Stimulated activated CD4-positive, alpha-beta T cell treated with anti-CD3 and anti-CD28 coated beads, Interleukin-15, amount 100 ng/mL, for 24 hours (primary cell): ENCODE results near the gene MRAS.
"Not testable (repeated sequence)": the region's sequence is repeated elsewhere in the genome, so short reads cannot be mapped to it uniquely, and the experiment has no call there.

ENCODE experiments used
- DNase-seq: peaks from one replicate; pipeline ENCODE4 v3.0.0-alpha.2; 2020

Gene MRAS

GRCh38 chr3:138394156-138394555 is 45.8 kb downstream of the MRAS start:
- DNase-seq = no peak

- no peak for DNase-seq
Measured at GRCh38 chr3:138394686-138395085, 46.3 kb downstream of the MRAS start.

- no peak for DNase-seq
Measured at GRCh38 chr3:138395865-138396751, 47.7 kb downstream of the MRAS start.

- no peak for DNase-seq
Measured at GRCh38 chr3:138396752-138397410, 48.5 kb downstream of the MRAS start.

- DNase-seq = no peak
Measured at GRCh38 chr3:138397983-138398382, 49.6 kb downstream of the MRAS start.

- DNase-seq = no peak
Measured at GRCh38 chr3:138398791-138399575, 50.6 kb downstream of the MRAS start.

- DNase-seq = no peak
Measured at GRCh38 chr3:138399766-138400165, 51.4 kb downstream of the MRAS start.

- DNase-seq = no peak
Measured at GRCh38 chr3:138400651-138401070, 52.3 kb downstream of the MRAS start.

- DNase-seq = no peak
Measured at GRCh38 chr3:138401834-138402233, 53.5 kb downstream of the MRAS start.

- DNase-seq = no peak
Measured at GRCh38 chr3:138404121-138404520, 55.7 kb downstream of the MRAS start.

GRCh38 chr3:138405001-138405400 is 56.6 kb downstream of the MRAS start:
- no peak for DNase-seq

- no peak for DNase-seq
Measured at GRCh38 chr3:138405486-138405885, 57.1 kb downstream of the MRAS start.

GRCh38 chr3:138406606-138407005 is 58.2 kb downstream of the MRAS start:
- no peak for DNase-seq

- DNase-seq = no peak
Measured at GRCh38 chr3:138407236-138407907, 59.0 kb downstream of the MRAS start.

- no peak for DNase-seq
Measured at GRCh38 chr3:138408751-138409570, 60.6 kb downstream of the MRAS start.

- DNase-seq = no peak
Measured at GRCh38 chr3:138412821-138413551, 64.6 kb downstream of the MRAS start.

- DNase-seq = not testable (repeated sequence)
Measured at GRCh38 chr3:138416236-138416635, 67.9 kb downstream of the MRAS start.

- peak; percentile 75 for DNase-seq
Measured at GRCh38 chr3:138417559-138417982, 69.2 kb downstream of the MRAS start.

GRCh38 chr3:138418601-138419206 is 70.3 kb downstream of the MRAS start:
- DNase-seq = no peak

GRCh38 chr3:138423316-138423715 is 74.9 kb downstream of the MRAS start:
- no peak for DNase-seq

GRCh38 chr3:138424323-138424722 is 75.9 kb downstream of the MRAS start:
- no peak for DNase-seq
